ENCODE results near the gene ATR.

GRCh38 chr3:142501004-142501926 is 77.3 kb downstream of the ATR start:
- TF ChIP-seq CTCF (IDR thresholded peaks at IDR 0.05; ENCODE audit: insufficient read depth, low read depth, low read length) (no peak), EZH2 (IDR thresholded peaks at IDR 0.05; ENCODE audit: insufficient read depth, low read length) (no peak)

Data from astrocyte (in vitro differentiated cells and primary cell).